GM13977 (cell line): ENCODE results near the gene LSMEM2.

Experiments used
- DNase-seq: peaks from one replicate; pipeline ENCODE4 v3.0.0; 2012; ENCODE audit warnings: low spot score
- in situ Hi-C: fragments of 300-500 bp; cut with MboI; formaldehyde crosslinking; loops from one replicate; pipeline ENCODE4 v1.12.0; 2022; ENCODE audit warnings: low sequenced_read_pairs, low pct_unique_long_range_greater_than_20kb, mixed read lengths, inconsistent platforms; ENCODE audit not compliant: unreplicated experiment
- TF ChIP-seq, protein P1 (sequence below): IDR thresholded peaks from 2 replicates; pipeline ENCODE4 v1.5.1; 2012; ENCODE audit warnings: mild to moderate bottlenecking, control low read depth; ENCODE audit not compliant: insufficient read depth; ENCODE audit errors: extremely low read depth, missing control alignments

Gene LSMEM2

DNA sequence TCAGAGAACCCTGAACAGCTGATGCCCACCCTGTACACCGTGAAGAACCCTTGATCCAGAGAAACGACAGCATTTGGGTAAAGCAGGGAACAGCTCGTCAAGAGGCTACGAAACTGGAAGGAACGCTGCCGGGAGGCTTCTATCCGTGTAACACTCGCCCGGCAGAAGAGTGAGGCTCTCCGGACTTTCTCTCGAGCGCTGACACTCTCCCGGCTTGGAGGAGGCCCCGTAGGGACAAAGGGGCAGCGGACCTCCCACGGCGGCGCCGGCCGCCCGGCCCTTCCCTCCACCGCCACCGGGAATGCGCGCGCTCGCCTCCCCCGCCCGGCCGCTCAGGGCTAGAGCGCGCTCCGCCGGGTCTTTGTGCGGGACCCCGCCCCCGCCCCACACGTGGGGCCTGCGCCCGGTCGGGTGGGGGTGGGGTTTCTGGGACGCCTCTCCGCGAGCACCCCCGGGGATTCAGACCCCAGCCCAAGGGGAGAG lies 42.0 kb downstream of the LSMEM2 start:
- DNase-seq = peak; percentile 88
- TF ChIP-seq, protein P1, sequence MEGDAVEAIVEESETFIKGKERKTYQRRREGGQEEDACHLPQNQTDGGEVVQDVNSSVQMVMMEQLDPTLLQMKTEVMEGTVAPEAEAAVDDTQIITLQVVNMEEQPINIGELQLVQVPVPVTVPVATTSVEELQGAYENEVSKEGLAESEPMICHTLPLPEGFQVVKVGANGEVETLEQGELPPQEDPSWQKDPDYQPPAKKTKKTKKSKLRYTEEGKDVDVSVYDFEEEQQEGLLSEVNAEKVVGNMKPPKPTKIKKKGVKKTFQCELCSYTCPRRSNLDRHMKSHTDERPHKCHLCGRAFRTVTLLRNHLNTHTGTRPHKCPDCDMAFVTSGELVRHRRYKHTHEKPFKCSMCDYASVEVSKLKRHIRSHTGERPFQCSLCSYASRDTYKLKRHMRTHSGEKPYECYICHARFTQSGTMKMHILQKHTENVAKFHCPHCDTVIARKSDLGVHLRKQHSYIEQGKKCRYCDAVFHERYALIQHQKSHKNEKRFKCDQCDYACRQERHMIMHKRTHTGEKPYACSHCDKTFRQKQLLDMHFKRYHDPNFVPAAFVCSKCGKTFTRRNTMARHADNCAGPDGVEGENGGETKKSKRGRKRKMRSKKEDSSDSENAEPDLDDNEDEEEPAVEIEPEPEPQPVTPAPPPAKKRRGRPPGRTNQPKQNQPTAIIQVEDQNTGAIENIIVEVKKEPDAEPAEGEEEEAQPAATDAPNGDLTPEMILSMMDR = no peak
- in situ Hi-C loops = no loop called here

DNA sequence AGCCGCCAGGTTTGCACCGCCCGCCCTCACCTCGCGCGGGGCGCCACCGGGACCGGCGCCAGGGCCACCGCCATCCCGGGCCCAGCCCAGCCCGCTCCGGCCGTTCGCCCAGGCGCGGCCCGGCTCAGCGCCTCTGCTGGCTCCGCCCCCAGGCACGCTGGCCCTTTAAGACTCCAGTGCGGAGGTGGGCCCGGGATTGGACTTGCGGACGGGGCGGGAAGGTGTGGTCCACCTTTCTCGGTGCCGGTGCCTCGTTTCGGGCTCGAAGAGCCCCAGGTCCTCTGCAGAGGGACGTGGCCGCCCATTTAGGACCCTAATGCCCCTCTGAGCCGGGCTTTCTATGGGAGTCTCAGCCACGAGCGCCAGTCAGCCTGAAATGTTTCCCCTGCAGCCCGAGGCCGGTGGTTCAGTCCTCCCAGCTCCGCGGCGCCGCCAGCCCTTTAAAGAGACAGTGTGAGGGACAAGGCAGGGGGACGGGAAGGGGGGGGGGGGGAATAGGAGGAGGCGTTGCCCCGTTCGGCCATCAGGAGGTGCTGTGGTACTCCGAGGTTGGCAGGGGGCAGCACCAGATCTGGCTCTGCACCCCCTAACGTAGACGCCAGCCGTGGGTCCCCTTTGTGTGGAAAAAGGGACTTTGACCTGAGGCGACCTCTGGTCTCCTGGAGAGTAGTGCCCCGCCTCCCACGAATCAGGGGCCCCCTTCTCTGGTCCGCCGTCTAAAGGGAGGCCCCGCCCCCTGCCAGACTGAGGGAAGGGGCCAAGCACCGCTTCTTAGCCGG lies 42.6 kb downstream of the LSMEM2 start:
- TF ChIP-seq, protein P1 = peak; percentile 59
- DNase-seq = peak; percentile 93
- in situ Hi-C loops = no loop called here

DNA sequence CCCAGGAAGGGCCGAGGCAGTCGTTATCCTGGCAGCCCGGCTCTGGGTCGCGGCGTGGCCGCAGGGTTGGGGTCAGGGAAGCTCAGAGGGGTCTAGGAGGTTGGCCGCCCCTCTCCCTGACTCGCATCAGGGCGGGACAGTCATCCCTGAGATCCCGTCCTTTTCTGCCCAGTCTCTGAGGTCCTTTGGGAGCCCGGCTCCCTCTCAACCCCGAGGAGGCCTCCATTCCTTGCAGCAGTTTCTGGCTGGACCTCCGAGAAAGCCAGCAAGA lies 43.2 kb downstream of the LSMEM2 start:
- no peak for DNase-seq
- TF ChIP-seq, protein P1 = no peak
- in situ Hi-C loops = no loop called here

DNA sequence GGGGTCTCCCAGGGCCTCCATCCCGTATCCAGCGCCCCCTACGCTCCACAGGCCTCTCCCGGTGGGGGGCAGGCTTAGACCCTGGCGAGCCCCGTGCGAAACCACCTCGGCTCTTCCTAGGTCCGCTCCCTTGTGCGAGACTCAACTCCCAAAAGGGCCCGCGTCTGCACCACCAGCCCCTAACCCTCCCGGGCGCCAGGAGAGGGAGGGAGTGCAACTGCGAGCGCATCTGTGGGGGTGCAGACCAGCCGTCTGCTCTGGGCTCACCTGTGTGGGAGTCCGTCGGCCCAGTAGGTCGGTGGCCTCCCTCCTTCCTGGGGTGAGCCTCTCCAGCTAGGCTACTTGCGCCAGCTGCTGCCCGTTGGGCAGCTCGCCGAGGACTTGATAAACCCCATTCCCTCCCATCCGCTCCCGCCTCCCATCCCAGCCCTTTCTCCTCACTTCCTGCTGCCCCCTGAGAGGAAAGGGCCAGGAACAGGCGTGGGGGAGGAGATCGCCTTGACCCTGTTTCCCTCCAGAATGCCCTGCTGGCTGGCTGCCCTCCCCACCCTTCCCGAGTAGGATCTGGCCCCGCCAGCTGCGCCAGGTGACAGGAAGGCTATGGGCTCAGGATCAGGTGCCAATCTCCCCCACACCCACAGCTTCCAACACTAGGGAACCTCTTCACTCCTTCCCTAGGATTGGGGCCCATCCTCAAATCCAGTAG lies 43.7 kb downstream of the LSMEM2 start, which contains the start of gene HYAL2:
HYAL2 (minus strand) TSS at position 360 of the 706 bp plus-strand sequence. CDS start 2,256 bp downstream, outside the sequence.
- TF ChIP-seq, protein P1 = no peak
- no peak for DNase-seq
- in situ Hi-C loops = no loop called here

DNA sequence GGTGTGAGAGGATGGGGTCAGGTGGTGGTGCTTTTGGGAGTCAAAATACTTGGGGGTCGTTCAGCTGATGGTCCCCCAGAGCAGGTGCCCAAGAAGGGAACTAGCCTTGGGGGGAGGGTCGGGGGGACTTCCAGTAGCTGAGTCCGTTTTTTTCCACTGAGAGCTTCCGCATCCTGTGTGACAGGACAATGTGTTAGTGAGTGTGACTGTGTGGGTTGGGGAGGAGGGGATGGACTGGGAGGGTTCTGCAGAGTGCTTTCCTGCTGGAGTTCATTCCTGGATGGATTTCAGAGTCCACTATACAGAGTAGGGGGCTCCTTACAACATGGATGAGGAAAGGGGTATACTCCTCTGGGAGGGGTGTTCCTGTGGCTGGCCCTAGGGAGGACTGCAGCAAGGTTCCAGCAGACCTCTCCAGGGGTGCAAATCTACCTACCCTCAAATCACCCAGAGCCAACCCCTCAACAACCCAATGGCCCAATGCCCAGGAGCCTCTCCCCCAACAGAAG lies 44.3 kb downstream of the LSMEM2 start:
- TF ChIP-seq, protein P1 = no peak
- in situ Hi-C loops = no loop called here
- no peak for DNase-seq

DNA sequence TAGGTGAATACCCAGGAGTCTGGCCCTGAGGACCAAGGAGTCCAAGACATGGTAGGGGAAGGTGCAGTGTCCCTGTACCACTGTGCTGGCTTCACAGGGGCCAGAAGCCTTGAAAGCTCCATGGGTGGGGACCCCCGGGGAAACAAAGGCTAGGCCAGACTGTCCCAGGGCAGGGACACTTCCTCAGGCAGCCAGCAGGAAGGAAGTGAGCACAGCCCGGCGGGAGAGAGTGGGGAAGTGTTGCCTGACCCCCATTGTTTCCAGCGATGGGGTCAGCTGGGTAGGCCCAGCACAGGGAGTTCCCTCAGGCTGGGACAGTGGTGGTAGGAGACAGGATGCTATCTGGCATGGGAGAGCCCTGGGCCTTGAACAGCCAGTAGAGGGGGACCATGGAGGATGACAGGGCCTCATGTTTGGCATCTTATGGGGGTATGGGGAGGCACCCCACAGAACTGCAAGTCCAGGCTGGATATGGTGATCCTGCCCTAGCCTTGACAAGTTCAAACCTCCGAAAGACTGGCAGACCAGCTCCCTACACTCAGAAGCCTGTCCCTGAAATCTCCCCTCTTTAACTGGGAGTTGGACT lies 44.8 kb downstream of the LSMEM2 start:
- no peak for DNase-seq
- TF ChIP-seq, protein P1 = no peak
- in situ Hi-C loops = no loop called here
